ENCODE results near the gene ARHGAP45. TPM values are rescaled to one million over a fixed set of nuclear protein-coding genes. Genes with fewer than 3 reads are reported as not detected.
A peak's percentile ranks its signal among the peaks of the same experiment; 100 is the strongest.

ARHGAP45 gene
- total and polyA plus RNA-seq, 9 of the 15 experiments (the other 6 are each of a cell fraction or from before 2014, with no cell fraction given) = 0.08 to 22.1 (median 4.2) TPM

DNA sequence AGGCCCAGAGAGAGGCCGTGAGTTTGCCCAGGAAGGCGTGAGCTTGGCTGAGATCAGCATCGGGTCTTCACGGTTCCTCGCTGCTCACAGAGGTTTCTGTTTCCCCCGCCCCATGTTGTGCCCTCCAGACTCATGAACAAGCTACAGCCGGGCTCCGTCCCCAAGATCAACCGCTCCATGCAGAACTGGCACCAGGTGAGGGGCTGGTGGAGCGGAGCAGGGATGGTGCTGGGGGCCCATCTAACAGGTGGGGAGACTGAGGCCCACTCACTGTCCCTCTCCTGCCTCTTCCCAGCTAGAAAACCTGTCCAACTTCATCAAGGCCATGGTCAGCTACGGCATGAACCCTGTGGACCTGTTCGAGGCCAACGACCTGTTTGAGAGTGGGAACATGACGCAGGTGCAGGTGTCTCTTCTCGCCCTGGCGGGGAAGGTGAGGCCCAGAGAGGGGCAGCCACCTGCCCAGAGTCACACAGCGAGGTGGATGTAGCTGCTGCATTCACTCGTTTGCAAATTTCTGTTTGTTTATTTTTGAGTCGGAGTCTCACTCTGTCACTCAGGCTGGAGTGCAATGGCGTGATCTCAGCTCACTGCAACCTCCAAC lies 34.6 kb upstream of the ARHGAP45 start:
- ChIA-PET CTCF (ENCODE audit: low intra/inter-chr PET ratio) (no interaction called here), POLR2A (interaction anchor here (1.3 to 8.5 kb wide), 2 partner anchors 8 to 13 kb away, joined by 3 to 176 read pairs; partner anchors contain the start of gene ABCA7)
- Histone ChIP-seq H3K27ac (ENCODE audit: extremely low read depth, low read depth, low read length) (no peak overlapping the region), H3K36me3 (ENCODE audit: control insufficient read depth, insufficient read depth, low read length) (peaks cover 47% of the 10 kb centered on the region), H2AFZ (ENCODE audit: low read depth, low read length) (no peak overlapping the region), H3K9ac (ENCODE audit: insufficient read depth in 1 of 2, low read depth in 2 of 2, low read length in 2 of 2) (peak overlapping the region in 1 of 2 experiments; percentile 20; a peak in 1 of 4 replicates), H3K79me2 (ENCODE audit: control insufficient read depth, insufficient read depth, low read length) (peaks cover 33% of the 10 kb centered on the region), H3K27me3 (ENCODE audit: control insufficient read depth in 2 of 2, insufficient read depth in 2 of 2, low read length in 2 of 2) (no peaks in the 10 kb centered on the region), H3K4me1 (replicated peaks in 1 of 2; ENCODE audit: control insufficient read depth in 2 of 2, insufficient read depth in 2 of 2, low read length in 2 of 2) (peaks cover 14 to 56% of the 10 kb centered on the region in 2 experiments), H4K20me1 (replicated peaks; ENCODE audit: control insufficient read depth, insufficient read depth, low read length) (no peaks in the 10 kb centered on the region), H3K4me2 (ENCODE audit: insufficient read depth, low read length) (no peak overlapping the region), H3K4me3 (no peak overlapping the region), H3K9me1 (ENCODE audit: control insufficient read depth, insufficient read depth, low read length) (no peaks in the 10 kb centered on the region), H3K9me3 (replicated peaks; ENCODE audit: control insufficient read depth, insufficient read depth, low read depth, low read length) (no peaks in the 10 kb centered on the region)
- 88% methylated on average over 19 of the region's 20 CpGs for WGBS (ENCODE audit: insufficient coverage, low coverage, missing lambda C conversion rate)
- BruUV-seq (replicated peaks) = no TSS peak
- intact Hi-C loops (cut with micrococcal nuclease) (no loop called here), in situ Hi-C loops (cut with MboI) (no loop called here)
- FAIRE-seq (no peak), DNase-seq (ENCODE audit: extremely low read depth in 1 of 4, low spot score in 3 of 4) (no peak), ATAC-seq (no peak)
- TF ChIP-seq TAF1 (IDR thresholded peaks at IDR 0.05; ENCODE audit: control insufficient read depth, extremely low read depth, insufficient read depth, low read length, severe bottlenecking) = no peak
- no peak for TF ChIP-seq XRCC3 (IDR thresholded peaks at IDR 0.05)
- no peak for TF ChIP-seq RREB1 (CRISPR knock-in tag; IDR thresholded peaks at IDR 0.05)
- no peak for TF ChIP-seq KLF10 (CRISPR knock-in tag; IDR thresholded peaks at IDR 0.05)
- TF ChIP-seq NRF1 (conservative IDR thresholded peaks at IDR 0.05 in 1 of 2, IDR thresholded peaks at IDR 0.05 in 1 of 2) = no peak
- no peak for TF ChIP-seq ZNF197 (CRISPR knock-in tag; IDR thresholded peaks at IDR 0.05; ENCODE audit: low read depth)
- no peak for TF ChIP-seq PRPF4 (IDR thresholded peaks at IDR 0.05; ENCODE audit: insufficient read depth, low read depth, low read length, poor library complexity, severe bottlenecking)
- peak in 1 of 2 experiments; percentile 29; a peak in 1 of 4 replicates for TF ChIP-seq RCOR1 (IDR thresholded peaks at IDR 0.05; ENCODE audit: borderline replicate concordance in 1 of 2, low read depth in 2 of 2, low read length in 2 of 2)
- TF ChIP-seq DEAF1 (CRISPR knock-in tag; IDR thresholded peaks at IDR 0.05) = no peak
- TF ChIP-seq BCOR (IDR thresholded peaks at IDR 0.05) = peak; percentile 90
- no peak for TF ChIP-seq ZBTB2 (IDR thresholded peaks at IDR 0.05)
- TF ChIP-seq NR3C1 (CRISPR knock-in tag; IDR thresholded peaks at IDR 0.05) = 0 out of 2 replicates have a peak, but pooled peaks have one; percentile 19
- TF ChIP-seq POLR2B (IDR thresholded peaks at IDR 0.05; ENCODE audit: low read depth, partially characterized antibody) = no peak
